Measurements from ENCODE around the gene ASB8.
"Not testable (repeated sequence)": the region's sequence is repeated elsewhere in the genome, so short reads cannot be mapped to it uniquely, and the experiment has no call there.

ASB8 gene

GRCh38 chr12:48157889-48158370, 615 bp upstream of the ASB8 start:
- CTCF ChIA-PET, result interaction anchor here (0.6 to 2.5 kb wide), 18 partner anchors 8 to 461 kb away, joined by 3 to 14 read pairs (median 4); partner anchors contain the start of genes PFKM and TMEM106C
- POLR2A ChIA-PET, result interaction anchor here (0.6 to 1.9 kb wide), 2 partner anchors 48 to 52 kb away, joined by 4 to 9 read pairs; partner anchors contain the start of gene SENP1
- H3K4me3 ChIP-seq (ENCODE audit: low read depth, low read length), result peak overlapping the region; percentile 56
- no peak for TF ChIP-seq CTCF (IDR thresholded peaks at IDR 0.05; ENCODE audit: insufficient read depth, low read length, missing control alignments)
- no peak for DNase-seq (ENCODE audit: low read depth, low spot score)

- DNase-seq (ENCODE audit: low read depth, low spot score), result no peak
- H3K4me3 ChIP-seq (ENCODE audit: low read depth, low read length), result peak overlapping the region; percentile 93
- POLR2A ChIA-PET, result interaction anchor here (1.1 to 1.9 kb wide), 2 partner anchors 14 to 51 kb away, joined by 4 to 9 read pairs; partner anchors contain the start of gene SENP1
- CTCF ChIA-PET, result interaction anchor here (0.8 to 2.4 kb wide), 8 partner anchors 9 to 298 kb away, joined by 3 to 14 read pairs (median 6); partner anchors contain the start of gene PFKM
- TF ChIP-seq CTCF (IDR thresholded peaks at IDR 0.05; ENCODE audit: insufficient read depth, low read length, missing control alignments), result no peak
These were observed 680 bp downstream of the ASB8 start for GRCh38 chr12:48156652-48157017.

- CTCF ChIA-PET, result interaction anchor here (1.3 kb wide), 1 partner anchor 34 kb away, joined by 5 read pairs; no protein-coding TSS in a partner anchor
- DNase-seq (ENCODE audit: low read depth, low spot score); H3K4me3 ChIP-seq (ENCODE audit: low read depth, low read length); POLR2A ChIA-PET: not testable (repeated sequence)
These were observed 1.5 kb downstream of the ASB8 start for GRCh38 chr12:48155786-48156185.

- H3K4me3 ChIP-seq (ENCODE audit: low read depth, low read length), result no peak overlapping the region
- no peak for DNase-seq (ENCODE audit: low read depth, low spot score)
- no peak for TF ChIP-seq CTCF (IDR thresholded peaks at IDR 0.05; ENCODE audit: insufficient read depth, low read length, missing control alignments)
- ChIA-PET POLR2A (no interaction called here), CTCF (interaction anchor here (0.9 to 3.5 kb wide), 5 partner anchors 10 to 38 kb away, joined by 4 to 13 read pairs (median 4); partner anchors contain the start of gene CCDC184)
These were observed 6.1 kb downstream of the ASB8 start for GRCh38 chr12:48151103-48151771.

- CTCF ChIA-PET, result interaction anchor here (2.7 kb wide), 1 partner anchor 19 kb away, joined by 7 read pairs; no protein-coding TSS in a partner anchor
- TF ChIP-seq CTCF (IDR thresholded peaks at IDR 0.05; ENCODE audit: insufficient read depth, low read length, missing control alignments), result no peak
- POLR2A ChIA-PET, result no interaction called here
These were observed 11.3 kb downstream of the ASB8 start for GRCh38 chr12:48145981-48146380.

GRCh38 chr12:48143898-48144297, 13.4 kb downstream of the ASB8 start:
- POLR2A ChIA-PET, result no interaction called here

More at GRCh38 chr12:48145981-48146380, 11.3 kb downstream of the ASB8 start:
- H3K4me3 ChIP-seq (ENCODE audit: low read depth, low read length), result no peak overlapping the region
- no peak for DNase-seq (ENCODE audit: low read depth, low spot score)

More at GRCh38 chr12:48143898-48144297, 13.4 kb downstream of the ASB8 start:
- CTCF ChIA-PET, result interaction anchor here (1.5 kb wide), 1 partner anchor 9 kb away, joined by 7 read pairs; no protein-coding TSS in a partner anchor
- no peak for TF ChIP-seq CTCF (IDR thresholded peaks at IDR 0.05; ENCODE audit: insufficient read depth, low read length, missing control alignments)
- no peak overlapping the region for H3K4me3 ChIP-seq (ENCODE audit: low read depth, low read length)
- DNase-seq (ENCODE audit: low read depth, low spot score), result no peak
